GM19468 (cell line): ENCODE data around the gene MYL6B.
"Not testable (repeated sequence)": the region's sequence is repeated elsewhere in the genome, so short reads cannot be mapped to it uniquely, and the experiment has no call there.

Source experiments
- ATAC-seq: cut with Tn5 transposase; IDR thresholded peaks from one replicate; pipeline ENCODE4 v1.9.1; 2021; ENCODE audit warnings: mild to moderate bottlenecking, moderate library complexity, moderate number of reproducible peaks; ENCODE audit not compliant: unreplicated experiment; ENCODE audit errors: extremely low read depth

MYL6B gene

DNA sequence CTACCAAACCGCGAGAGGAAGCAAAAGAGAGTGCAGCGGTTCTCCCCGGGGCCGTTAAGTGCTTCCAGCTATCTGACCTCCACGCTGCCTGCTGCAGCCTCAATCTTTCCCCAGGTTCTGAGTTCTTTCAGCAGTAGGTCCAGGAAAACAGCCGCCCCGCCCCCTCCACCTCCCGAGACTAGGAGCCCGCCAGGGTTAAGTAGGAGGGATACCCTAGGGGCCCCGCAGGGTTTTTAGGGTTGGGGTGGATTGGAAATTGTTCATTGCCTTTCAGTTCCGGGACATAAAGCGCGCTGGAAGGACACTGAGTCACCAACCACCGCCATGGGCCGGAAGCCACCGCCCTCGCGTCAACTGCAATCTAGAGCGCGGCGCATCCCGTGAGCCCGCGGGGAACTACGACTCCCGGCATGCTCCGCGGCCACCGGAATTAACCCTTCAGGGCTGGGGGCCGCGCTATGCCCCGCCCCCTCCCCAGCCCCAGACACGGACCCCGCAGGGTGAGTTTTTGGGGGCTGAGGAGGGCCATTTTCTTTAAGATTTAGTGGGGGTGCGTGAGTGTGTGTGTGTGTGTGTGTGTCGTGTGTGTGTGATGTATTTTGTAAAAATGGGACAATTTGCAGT, at the start of gene MYL6B:
TSS of gene MYL6B (plus strand) at position 456 of the 624 bp plus-strand sequence. CDS start 1,332 bp downstream, outside the sequence.
- ATAC-seq: peak; percentile 70

DNA sequence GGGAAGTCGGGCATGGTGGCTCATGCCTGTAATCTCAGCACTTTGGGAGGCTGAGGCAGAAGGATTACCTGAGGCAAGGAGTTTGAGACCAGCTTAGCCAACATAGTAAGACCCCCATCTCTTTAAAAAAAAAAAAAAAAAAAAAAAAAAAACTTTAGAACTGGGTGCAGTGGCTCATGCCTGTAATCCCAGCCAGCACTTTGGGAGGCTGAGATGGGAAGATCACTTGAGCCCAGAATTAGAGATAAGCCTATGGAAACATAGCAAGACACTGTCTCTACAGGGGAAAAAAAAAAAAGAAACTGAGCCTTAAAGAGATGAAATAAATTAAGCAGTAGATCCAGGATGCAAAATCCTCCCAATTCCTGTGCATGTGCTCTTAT, 49.7 kb upstream of the MYL6B start:
- ATAC-seq: no peak

DNA sequence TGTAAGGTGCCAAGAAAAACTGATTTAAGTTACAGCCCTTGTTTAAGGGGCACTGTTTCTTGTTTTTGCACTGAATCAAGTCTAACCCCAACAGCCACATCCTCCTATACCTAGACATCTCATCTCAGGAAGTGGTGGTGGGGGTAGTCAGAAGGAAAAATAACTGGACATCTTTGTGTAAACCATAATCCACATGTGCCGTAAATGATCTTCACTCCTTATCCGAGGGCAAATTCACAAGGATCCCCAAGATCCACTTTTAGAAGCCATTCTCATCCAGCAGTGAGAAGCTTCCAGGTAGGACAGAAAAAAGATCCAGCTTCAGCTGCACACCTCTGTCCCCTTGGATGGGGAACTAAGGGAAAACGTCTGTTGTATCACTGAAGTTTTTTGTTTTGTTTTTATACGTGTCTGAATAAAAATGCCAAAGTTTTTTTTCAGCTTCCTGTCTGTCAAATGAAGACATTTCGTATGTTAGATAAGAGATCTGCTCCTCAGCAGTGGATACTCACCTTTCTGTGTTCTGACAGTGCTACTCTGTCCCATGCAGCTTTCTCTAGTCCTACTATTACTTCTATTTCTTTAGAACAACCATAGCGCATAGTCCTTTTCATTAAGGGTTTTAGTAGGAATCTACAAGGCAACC, 49.2 kb upstream of the MYL6B start:
- ATAC-seq: no peak

DNA sequence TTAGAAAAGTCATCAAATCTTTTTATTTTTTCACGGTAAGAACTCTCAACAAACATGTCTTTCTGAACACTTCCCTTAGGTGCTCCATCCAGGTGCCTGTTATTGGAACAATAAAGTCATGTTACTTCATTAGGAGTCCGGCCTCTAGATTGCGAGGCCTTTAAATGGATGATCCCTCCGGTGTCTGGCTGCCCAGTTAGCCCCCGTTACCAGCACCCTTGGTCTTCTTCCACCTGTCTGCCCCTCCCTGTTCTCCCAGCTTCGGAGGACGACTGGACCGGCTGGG, 48.6 kb upstream of the MYL6B start:
- no peak for ATAC-seq

DNA sequence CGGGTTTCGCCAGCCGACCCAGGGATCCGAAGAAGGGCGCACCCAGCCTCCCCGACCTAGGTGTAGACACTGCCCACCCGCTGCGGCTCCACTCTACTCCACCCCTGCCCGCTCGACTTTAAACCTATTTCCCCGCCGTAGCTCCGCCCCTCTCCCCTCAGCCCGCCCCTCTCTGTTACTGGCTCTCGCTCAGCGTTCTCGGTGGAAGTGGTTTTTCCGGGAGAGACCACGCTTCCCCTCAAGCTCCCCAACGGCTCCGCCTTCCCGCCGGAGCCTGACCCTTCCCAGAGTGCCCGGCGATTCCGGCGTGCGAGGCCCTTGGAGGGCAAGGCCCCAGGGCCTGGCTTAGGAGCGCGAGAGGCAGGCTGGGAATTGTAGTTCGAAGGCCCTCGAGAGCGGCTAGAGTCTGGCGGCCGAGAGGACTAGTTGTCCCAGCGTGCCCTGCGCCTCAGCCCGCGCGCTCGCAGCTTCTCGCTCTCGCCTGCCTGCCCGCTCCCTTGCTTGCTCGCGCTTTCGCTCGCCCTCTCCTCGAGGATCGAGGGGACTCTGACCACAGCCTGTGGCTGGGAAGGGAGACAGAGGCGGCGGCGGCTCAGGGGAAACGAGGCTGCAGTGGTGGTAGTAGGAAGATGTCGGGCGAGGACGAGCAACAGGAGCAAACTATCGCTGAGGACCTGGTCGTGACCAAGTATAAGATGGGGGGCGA, 48.1 kb upstream of the MYL6B start, which contains the start of gene PA2G4:
TSS of gene PA2G4 (plus strand) at position 451 of the 706 bp plus-strand sequence. CDS start at position 630, 179 bp downstream.
- peak; percentile 86 for ATAC-seq

DNA sequence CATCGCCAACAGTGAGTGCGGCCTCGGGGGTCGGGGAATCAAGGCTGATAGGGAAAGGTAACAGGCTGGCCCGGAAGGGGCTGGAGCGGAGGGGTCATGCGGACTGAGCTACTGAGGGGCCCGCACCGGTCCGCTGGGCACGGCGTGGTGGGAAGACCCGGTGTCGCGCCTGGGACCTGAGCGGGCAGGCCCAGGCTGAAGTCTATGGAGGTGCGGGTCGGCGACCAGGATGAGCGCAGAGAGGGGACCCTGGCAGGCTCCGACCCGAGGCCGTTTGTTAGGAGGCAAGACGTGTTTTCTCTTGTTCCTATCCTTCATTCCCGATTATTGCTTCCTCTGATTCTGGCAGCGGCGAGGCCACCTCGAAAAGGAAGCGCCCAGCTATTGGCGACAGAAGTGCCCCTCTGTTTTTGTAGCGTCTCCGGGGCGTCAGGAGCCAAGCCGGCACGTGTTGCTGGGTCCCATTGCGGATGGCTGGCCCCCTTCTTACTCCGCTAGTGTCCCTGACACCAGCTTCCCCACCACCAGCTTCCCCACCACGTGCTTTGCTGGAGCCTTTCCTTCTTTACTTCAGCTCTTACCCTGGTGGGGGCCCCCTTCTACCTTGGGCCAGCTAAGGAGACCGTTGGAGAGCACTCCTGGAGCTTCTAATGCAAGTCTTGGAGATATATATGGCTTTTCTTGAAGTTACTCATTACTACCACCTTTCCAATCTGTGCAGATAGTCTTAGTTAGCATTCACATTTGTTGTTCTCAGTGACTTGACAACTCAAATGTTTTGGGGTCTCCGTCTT, 47.4 kb upstream of the MYL6B start:
- no peak for ATAC-seq

DNA sequence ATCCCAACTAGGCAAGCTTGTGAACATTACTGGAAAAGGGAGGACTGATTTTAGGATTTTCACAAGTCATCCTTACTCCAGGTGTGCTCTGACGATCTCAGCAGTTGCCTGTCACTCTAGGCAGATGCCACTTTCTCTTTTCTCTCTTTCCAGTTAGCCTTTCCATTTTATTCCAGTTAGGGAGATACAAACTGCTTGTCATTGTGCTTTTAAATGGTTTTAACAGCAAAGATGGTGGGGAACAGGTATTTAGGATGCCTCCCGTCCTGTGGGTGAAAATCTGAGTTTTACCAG, 46.8 kb upstream of the MYL6B start:
- ATAC-seq: no peak

DNA sequence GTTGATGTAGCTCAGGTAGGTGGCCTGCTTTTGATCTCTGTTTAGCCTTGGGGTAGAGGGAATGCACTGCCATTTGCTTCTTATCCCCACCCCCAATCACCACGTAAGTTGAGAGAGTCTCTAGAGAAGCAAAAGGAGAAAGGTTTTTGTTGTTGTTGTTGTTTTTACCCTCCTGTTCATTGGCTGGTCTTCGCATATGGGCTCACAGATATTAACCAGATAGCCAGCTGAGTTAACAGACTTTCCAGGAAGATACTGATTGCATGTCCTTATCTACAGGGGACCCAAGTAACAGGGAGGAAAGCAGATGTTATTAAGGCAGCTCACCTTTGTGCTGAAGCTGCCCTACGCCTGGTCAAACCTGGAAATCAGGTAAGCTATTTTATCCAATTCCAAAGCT, 45.1 kb upstream of the MYL6B start:
- ATAC-seq: no peak

DNA sequence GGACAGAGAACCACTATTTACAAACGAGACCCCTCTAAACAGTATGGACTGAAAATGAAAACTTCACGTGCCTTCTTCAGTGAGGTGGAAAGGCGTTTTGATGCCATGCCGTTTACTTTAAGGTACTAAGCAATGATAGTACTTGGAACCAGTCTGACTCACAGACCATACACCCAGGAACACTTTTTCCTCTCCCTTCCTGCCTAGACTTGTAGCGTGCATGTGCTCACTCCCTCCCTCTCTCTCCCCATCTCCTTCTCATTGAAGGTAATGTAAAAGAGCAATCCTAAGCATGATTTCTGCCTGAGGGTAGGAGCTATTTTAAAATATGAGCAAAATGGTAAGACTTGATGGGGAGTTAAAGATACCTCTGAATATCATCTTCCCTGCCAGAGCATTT, 41.8 kb upstream of the MYL6B start:
- no peak for ATAC-seq

DNA sequence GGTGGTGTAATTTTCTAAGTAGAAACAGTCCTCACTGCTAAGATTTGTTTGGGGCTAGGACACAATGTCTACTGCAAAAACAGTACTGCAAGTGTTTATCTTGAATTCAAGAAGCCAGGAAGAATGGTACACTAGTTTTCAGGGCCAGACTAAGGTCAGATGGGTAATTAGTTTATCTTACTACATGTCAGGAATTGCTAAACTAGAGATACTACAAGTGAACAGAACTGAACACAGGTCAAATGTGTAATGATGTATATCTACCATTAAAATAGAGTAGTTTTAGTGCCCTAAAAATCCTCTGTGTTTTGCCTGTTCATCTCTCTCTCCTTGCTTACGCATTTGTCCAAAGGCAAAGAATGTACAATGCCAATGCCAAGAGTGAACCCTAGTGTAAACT, 38.3 kb upstream of the MYL6B start:
- no peak for ATAC-seq

DNA sequence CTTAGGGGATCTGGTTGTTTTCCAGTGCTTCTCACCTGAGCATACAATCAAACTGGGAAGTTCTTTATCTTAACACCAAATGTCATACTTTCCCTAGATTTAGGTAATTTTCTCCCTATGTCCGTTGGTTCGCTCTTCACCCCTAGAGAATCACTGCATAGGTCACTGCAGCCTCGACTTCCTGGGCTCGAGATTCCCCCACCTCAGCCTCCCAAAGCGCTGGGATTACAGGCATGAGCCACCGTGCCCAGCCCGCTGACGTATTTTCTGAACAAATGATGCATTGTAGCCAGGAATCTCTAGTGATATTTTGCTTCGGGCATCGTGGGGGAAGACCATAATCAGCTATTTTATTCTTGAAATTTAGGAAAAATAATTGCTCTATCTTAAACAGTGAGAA, 37.1 kb upstream of the MYL6B start:
- no peak for ATAC-seq

DNA sequence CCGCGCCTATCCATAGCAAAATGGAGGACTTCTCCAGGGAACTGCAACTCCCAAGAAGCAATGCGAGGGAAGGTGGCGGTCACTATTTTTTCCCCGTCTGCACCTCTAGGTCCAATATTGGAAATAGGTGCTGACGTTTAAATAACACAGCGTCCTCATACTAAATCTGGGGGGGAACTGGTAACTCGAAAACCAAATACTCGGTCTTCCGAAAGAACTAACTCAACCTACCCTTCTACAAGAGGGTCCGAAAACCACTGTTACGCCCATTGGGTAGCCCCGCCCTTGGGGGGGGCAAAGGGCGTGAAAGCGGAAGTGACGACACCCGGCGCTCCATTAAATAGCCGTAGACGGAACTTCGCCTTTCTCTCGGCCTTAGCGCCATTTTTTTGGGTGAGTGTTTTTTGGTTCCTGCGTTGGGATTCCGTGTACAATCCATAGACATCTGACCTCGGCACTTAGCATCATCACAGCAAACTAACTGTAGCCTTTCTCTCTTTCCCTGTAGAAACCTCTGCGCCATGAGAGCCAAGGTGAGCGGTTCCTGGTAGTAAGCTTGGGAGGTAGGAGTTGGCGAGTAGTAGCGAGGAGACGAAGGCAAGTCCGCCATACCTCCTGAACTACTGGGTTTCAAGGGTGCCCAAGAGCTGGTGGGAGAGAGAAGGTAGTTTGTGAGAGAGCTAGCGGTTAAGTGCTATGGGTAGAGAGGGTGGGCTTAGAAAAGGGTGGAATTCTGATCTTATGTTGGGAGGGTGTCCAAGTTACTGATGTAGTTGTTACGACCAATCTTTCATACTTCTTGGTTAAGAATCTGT, 35.9 kb upstream of the MYL6B start, which contains the start of gene RPL41:
TSS of gene RPL41 (plus strand) at position 367 of the 815 bp plus-strand sequence.
- ATAC-seq: no peak

DNA sequence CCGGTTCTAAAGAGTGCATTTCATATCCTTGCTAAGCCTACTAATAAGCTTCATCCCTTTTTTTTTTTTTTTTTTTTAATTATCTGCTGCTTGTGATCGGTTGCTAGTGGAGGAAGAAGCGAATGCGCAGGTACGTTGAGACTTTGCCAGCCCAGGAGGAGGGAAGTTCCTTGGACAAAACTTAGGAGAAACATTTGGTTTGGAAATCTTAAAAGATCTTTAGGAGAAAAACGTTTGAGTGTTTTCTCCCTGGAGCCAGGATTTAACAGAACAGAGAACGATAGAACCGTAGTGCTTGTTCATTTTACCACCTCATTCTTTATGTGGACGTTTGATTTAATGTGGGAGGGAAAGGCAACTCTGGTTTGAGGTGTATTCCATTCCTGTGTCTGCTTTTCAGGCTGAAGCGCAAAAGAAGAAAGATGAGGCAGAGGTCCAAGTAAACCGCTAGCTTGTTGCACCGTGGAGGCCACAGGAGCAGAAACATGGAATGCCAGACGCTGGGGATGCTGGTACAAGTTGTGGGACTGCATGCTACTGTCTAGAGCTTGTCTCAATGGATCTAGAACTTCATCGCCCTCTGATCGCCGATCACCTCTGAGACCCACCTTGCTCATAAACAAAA, 35.2 kb upstream of the MYL6B start:
- ATAC-seq: not testable (repeated sequence)

DNA sequence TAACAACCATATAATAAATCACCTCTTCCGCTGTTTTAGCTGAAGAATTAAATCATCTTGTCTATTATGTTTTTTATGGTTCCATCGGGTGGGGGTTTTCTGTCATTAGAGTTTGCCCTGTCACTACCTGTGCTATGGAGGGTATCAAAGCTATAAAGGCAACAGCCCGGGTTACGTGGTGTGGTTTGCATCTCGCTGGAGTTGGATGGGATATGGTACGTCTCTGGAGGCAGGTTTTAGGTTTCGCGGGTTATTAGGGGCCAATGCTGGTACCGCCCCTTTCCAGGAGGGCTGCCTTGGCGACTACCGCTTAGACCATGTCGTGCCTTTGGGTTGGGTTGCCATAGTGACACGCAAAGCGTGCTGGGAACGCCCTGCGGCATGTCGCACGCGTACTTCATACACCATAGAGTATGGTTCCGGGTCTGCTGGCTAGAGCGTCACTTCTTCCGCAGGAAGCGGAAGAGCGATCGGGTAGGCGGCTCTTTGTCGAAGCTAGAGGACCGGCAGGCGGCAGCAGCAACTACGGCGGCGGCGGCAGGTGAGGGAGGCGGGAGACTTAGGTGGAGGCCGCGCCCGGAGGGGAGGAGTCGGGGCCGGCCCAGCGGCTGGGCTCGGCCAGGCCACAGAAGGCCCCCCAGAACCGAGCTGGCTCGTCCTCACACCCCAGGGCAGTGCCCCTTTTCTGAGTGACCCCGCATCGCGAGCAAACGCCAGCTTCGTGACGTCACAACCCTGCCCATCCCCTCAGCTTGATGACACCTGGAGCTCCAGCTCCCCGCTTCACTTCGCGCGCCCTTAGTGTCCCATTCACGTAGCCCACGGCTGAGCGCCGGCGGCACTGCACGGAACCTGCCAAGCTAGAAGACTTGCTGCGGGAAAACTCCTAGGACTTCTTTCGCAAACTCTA, 34.4 kb upstream of the MYL6B start, which contains the start of gene ZC3H10:
TSS of gene ZC3H10 (plus strand) at position 489 of the 910 bp plus-strand sequence. CDS start 2,297 bp downstream, outside the sequence.
- peak; percentile 87 for ATAC-seq

DNA sequence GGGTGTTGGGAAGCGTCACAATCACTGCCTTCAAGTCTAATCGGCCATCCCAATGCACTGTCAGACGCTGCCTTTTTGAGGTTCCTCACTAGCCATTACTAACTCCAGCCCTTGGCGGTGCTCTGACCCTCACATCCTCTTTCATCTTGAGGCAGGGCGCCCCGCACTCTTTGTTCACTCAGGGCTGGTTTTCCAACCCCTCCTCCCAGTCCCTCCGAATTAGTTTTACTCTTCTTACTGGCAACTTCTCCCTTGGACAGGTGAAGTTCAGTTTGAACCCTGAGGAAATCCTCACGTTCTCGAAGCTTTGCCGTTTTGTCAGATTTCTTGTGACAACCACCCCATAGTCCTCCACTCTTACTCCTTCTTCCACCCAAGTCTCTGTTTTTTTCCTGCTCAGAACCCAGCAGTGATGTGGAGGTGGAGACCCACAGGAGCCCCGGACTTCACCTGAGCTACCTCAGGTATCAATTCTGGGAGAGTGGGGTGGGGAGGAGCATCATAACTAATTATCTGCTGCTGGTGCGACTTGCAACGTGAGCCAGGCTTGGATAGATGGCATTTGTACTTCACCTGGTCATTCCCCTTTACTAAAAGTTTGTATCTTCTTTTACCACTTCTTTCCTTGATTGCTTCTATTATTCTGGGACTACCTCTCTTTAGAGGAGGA, 33.6 kb upstream of the MYL6B start:
- ATAC-seq: no peak

DNA sequence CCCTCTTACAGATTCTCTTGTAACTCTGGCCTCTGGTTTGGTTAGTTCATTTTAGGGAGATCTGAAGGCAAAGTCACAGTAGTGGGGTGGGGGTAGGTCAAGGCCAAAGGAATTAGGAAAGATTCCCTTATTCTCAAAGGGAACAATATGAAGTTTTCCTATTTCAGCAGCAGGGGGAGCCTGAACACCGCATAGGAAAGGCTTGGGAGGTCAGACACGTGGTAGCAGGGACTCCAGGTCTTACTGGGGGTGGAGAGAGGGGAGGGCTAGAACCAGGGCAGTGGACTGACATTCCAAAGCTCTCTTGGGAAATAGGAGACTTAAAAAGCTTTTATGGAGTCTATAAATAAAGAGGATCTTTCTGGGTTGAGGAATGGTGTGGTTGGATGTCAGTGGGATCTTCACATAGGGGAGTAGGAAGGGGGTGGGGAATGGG, 33.0 kb upstream of the MYL6B start:
- ATAC-seq: no peak

DNA sequence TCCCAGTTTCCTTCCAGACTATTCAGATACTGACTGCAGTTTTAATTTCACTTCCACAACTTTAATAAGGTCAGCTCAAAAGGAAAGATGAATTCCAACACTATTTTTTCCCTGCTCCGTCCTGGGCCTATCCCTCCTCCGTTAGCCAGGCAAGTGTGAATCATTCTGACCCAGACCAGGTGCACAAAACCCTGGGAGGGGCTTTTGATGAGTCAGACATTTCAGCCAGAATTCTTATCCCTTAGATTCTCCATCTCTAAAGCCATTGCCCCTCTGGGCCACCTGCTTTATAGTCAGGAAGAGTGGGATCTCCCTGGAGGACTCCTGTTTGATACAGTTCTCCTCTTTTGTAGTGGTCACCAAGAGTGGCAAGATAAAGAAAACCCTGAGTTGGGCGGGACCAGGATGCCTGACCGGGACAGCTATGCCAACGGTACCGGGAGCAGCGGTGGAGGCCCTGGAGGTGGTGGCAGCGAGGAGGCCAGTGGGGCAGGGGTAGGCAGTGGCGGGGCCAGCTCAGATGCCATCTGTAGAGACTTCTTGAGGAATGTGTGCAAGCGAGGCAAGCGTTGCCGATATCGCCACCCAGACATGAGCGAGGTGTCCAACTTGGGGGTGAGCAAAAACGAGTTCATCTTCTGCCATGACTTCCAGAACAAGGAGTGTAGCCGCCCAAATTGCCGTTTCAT, 32.1 kb upstream of the MYL6B start:
- ATAC-seq: no peak
